Epidermal melanocyte (primary cell): Measurements from ENCODE around the gene ARRDC2.
"Not testable (repeated sequence)": the region's sequence is repeated elsewhere in the genome, so short reads cannot be mapped to it uniquely, and the experiment has no call there.

Experiments used
- DNase-seq: peaks from one replicate; pipeline ENCODE4 v3.0.0; 2011; ENCODE audit warnings: low spot score; ENCODE audit not compliant: insufficient read length

ARRDC2 gene

GRCh38 chr19:18007917-18008673 is at the start of gene ARRDC2:
Gene ARRDC2 (plus strand): TSS chr19:18008170. CDS start chr19:18008311, 141 bp downstream.
- peak; percentile 100 for DNase-seq

GRCh38 chr19:17963936-17964691 is 43.9 kb upstream of the ARRDC2 start:
- no peak for DNase-seq

- DNase-seq: no peak
These were observed 42.4 kb upstream of the ARRDC2 start for GRCh38 chr19:17965370-17966128.

- DNase-seq: no peak
These were observed 41.9 kb upstream of the ARRDC2 start for GRCh38 chr19:17966129-17966483.

GRCh38 chr19:17966550-17967256 is 41.3 kb upstream of the ARRDC2 start, which contains the start of gene KCNN1:
Gene KCNN1 (plus strand): TSS chr19:17967107. CDS start chr19:17973889, 6,782 bp downstream.
- no peak for DNase-seq

DNA sequence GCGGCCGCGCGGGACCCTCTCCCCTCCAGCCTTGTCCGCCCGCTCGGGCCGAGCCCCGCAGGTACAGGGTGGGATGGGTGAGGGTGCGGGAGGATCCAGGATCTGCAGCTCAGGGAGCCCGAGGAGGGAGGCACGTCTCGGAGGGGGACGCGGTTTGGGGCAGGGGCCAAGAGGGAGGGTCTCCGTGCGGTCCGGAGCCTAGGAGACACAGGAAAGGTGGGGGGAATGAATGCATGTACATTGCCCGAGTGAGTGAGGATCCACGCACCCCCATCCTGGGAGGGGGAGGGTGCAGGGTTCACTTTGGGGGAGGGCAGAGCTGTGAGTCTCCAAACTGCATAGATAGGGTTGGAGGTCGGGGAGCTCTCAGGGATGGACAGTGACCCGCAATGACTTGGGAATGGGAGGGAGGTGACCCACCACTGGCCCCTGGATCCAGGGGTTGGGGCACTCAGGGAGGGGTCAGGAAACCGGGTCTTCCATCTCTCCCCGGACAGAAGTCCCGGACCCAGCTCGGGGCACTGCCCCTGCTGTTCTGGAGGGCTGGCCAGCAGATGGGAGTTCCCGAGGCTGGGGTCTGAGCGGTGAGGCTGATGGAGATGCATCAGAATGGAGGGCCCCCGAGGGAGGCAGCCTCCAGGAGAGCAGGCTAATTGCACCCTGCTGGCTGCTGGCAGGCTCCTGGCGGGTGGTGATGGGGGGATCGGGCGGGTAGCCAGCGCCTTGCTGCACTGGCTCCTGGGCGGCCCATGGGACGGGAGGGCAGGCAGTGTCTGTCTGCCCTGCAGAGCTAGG is 40.5 kb upstream of the ARRDC2 start:
- DNase-seq: no peak

- DNase-seq: no peak
These were observed 39.6 kb upstream of the ARRDC2 start for GRCh38 chr19:17968362-17968761.

GRCh38 chr19:17969096-17969792 is 38.7 kb upstream of the ARRDC2 start:
- no peak for DNase-seq

DNA sequence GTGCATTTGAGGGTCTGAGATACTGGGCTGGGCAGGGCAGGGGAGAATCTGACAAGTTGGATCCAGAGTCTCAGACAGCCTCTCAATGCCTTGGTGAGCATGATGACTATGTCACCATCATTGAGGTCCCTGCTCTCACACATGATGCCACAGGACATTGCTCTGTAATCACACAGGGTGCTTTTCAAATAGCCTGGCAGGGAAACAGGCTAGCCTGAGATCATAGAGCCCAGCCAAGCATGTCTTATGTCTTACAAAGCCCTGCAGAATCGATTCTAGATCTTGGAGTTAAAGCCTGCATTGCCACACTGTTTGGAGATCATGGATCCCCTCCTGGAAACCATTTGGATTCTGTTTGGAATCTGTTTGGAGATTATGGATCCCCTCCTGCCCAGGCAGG is 35.7 kb upstream of the ARRDC2 start:
- DNase-seq: no peak

GRCh38 chr19:17973759-17974158 is 34.2 kb upstream of the ARRDC2 start:
- no peak for DNase-seq

- no peak for DNase-seq
These were observed 33.4 kb upstream of the ARRDC2 start for GRCh38 chr19:17974551-17974950.

DNA sequence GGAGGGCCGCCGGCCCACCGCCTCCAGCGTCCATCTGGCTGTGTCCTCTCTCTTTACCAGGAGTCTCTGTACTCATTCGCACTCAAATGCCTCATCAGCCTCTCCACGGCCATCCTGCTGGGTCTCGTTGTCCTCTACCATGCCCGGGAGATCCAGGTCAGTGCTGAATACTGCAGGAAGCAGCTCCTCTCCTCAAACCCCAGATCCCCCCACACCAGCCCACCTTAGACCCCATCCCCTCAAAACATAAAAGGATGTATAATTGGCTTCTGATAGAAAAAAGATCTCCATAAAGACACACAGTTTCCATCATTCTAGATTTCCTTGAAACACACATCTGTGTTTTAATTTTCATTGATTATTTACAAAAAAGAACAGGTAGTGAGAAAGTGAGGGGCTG is 32.9 kb upstream of the ARRDC2 start:
- DNase-seq: no peak

- DNase-seq: no peak
These were observed 30.9 kb upstream of the ARRDC2 start for GRCh38 chr19:17977021-17977420.

- no peak for DNase-seq
These were observed 30.5 kb upstream of the ARRDC2 start for GRCh38 chr19:17977488-17977887.

- no peak for DNase-seq
These were observed 26.4 kb upstream of the ARRDC2 start for GRCh38 chr19:17981611-17982010.

DNA sequence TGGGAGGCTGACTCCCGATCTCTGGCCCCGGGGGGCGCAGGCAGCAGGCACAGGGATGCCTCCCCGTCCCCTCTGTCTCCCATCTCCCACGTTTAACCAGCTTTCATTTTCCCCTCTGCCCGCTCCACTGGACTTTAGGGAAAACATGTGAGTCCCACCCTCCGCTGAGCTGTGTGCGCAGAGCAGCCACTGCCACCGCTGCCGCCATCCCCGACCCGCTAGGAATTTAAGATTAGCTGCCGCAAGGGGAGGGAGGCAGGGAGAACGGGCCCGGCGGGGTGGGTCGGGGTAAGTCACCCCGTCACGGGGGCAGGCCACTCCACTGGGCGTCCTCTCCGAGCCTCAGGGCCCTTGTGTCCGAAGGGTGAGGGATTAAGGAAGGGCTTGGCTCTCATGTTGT is 25.5 kb upstream of the ARRDC2 start:
- DNase-seq: no peak

- DNase-seq: no peak
These were observed 22.7 kb upstream of the ARRDC2 start for GRCh38 chr19:17985037-17985818.

DNA sequence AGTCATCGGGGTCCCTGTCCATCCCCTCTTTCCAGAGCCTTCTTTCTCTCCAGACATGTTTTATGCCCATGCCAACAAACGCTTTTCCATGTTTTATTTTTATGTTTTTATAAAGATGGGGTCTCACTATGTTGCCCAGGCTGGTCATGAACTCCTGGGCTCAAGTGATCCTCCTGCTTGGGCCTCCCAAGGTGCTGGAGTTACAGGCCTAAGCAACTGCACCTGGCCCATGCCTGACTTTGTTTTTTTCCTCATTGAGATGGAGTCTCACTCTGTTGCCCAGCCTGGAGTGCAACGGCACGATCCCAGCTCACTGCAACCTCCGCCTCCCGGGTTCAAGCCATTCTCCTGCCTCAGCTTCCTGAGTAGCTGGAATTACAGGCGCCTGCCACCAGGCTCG is 21.4 kb upstream of the ARRDC2 start:
- not testable (repeated sequence) for DNase-seq

- DNase-seq: no peak
These were observed 19.8 kb upstream of the ARRDC2 start for GRCh38 chr19:17988161-17988560.
